A673 (cell line): ENCODE data around the gene RTN4IP1.

Experiments used
- CTCF ChIP-seq: fragments of 300-800, 200-600 bp; sonication (generic); conservative IDR thresholded peaks from 2 replicates; pipeline ENCODE4 v1.5.1; 2017; ENCODE audit warnings: low read depth, mild to moderate bottlenecking, antibody characterized with exemption, low read length, moderate library complexity, mixed read lengths
- EZH2 ChIP-seq: fragments of 200-600 bp; sonication (generic); IDR thresholded peaks from 2 replicates; pipeline ENCODE4 v1.6.1; 2017; ENCODE audit warnings: borderline replicate concordance, low read depth, mild to moderate bottlenecking, mixed read lengths, antibody characterized with exemption, low read length; ENCODE audit not compliant: poor library complexity, severe bottlenecking

GRCh38 chr6:106667022-106667402, 37.7 kb upstream of the RTN4IP1 start:
- TF ChIP-seq CTCF (no peak), EZH2 (no peak)
